GM19467 (cell line): ENCODE results near the gene PGK2.
"Not testable (repeated sequence)": the region's sequence is repeated elsewhere in the genome, so short reads cannot be mapped to it uniquely, and the experiment has no call there.

Experiments used
- ATAC-seq: cut with Tn5 transposase; IDR thresholded peaks from one replicate; pipeline ENCODE4 v1.9.1; 2021; ENCODE audit warnings: mild to moderate bottlenecking, moderate library complexity; ENCODE audit not compliant: unreplicated experiment

The PGK2 gene

GRCh38 chr6:49787176-49787575 lies at the start of gene PGK2:
Gene PGK2 (minus strand): TSS chr6:49787285. CDS start chr6:49787187, 98 bp downstream.
- no peak for ATAC-seq

- ATAC-seq: no peak
These were observed 48.1 kb upstream of the PGK2 start for GRCh38 chr6:49835140-49835539.

- ATAC-seq: no peak
These were observed 46.3 kb upstream of the PGK2 start for GRCh38 chr6:49833386-49833785.

- ATAC-seq: peak; percentile 98
These were observed 39.8 kb upstream of the PGK2 start for GRCh38 chr6:49826743-49827406.

- no peak for ATAC-seq
These were observed 28.1 kb upstream of the PGK2 start for GRCh38 chr6:49815166-49815565.

- no peak for ATAC-seq
These were observed 26.2 kb upstream of the PGK2 start for GRCh38 chr6:49813248-49813647.

- ATAC-seq: no peak
These were observed 19.1 kb upstream of the PGK2 start for GRCh38 chr6:49806145-49806544.

GRCh38 chr6:49805246-49805645 lies 18.2 kb upstream of the PGK2 start:
- ATAC-seq: no peak

GRCh38 chr6:49801525-49801924 lies 14.4 kb upstream of the PGK2 start:
- ATAC-seq: no peak

GRCh38 chr6:49799090-49799489 lies 12.0 kb upstream of the PGK2 start:
- no peak for ATAC-seq

- not testable (repeated sequence) for ATAC-seq
These were observed 9.9 kb upstream of the PGK2 start for GRCh38 chr6:49796842-49797455.

GRCh38 chr6:49790341-49790740 lies 3.3 kb upstream of the PGK2 start:
- ATAC-seq: no peak

GRCh38 chr6:49784272-49784671 lies 2.8 kb downstream of the PGK2 start:
- no peak for ATAC-seq

GRCh38 chr6:49782725-49783124 lies 4.4 kb downstream of the PGK2 start:
- no peak for ATAC-seq

GRCh38 chr6:49782293-49782692 lies 4.8 kb downstream of the PGK2 start:
- ATAC-seq: no peak

GRCh38 chr6:49776444-49776843 lies 10.6 kb downstream of the PGK2 start:
- ATAC-seq: no peak

GRCh38 chr6:49775043-49775442 lies 12.0 kb downstream of the PGK2 start:
- no peak for ATAC-seq

- no peak for ATAC-seq
These were observed 14.8 kb downstream of the PGK2 start for GRCh38 chr6:49772285-49772684.

GRCh38 chr6:49766762-49767161 lies 20.3 kb downstream of the PGK2 start:
- no peak for ATAC-seq

GRCh38 chr6:49764571-49765236 lies 22.4 kb downstream of the PGK2 start:
- no peak for ATAC-seq

- ATAC-seq: no peak
These were observed 42.8 kb downstream of the PGK2 start, which contains the start of gene CRISP3 for GRCh38 chr6:49744259-49744658. Gene CRISP3 (minus strand): TSS chr6:49744388. CDS start chr6:49744367, 21 bp downstream.

- no peak for ATAC-seq
These were observed 43.7 kb downstream of the PGK2 start for GRCh38 chr6:49743429-49743828.
